Sigmoid colon (tissue), 7 donors: ENCODE measurements around the gene ZNF101. TPM values are rescaled to one million over a fixed set of nuclear protein-coding genes. Genes with fewer than 3 reads are reported as not detected.

Experiments
- DNase-seq: peaks from one replicate; pipeline ENCODE4 v3.0.0-alpha.2; 2019
- H3K27ac ChIP-seq, 4 donors: fragments of 200-600 bp; sonication (generic); one replicate each; pipeline ENCODE4 v1.5.1; 2016 to 2019; ENCODE audit warnings: mild to moderate bottlenecking in 1 of 4
- H3K27me3 ChIP-seq, 3 donors: fragments of 200-600 bp; sonication (generic); one replicate each; pipeline ENCODE4 v1.5.1; 2019; ENCODE audit warnings: mild to moderate bottlenecking in 1 of 3
- H3K36me3 ChIP-seq, 4 donors: fragments of 200-600 bp; sonication (generic); one replicate each; pipeline ENCODE4 v1.5.1; 2016 to 2019
- H3K4me1 ChIP-seq, 4 donors: fragments of 200-600 bp; sonication (generic); one replicate each; pipeline ENCODE4 v1.5.1; 2017 to 2019
- H3K4me3 ChIP-seq, 4 donors: fragments of 200-600 bp; sonication (generic); one replicate each; pipeline ENCODE4 v1.5.1; 2017 to 2019; ENCODE audit warnings: mild to moderate bottlenecking in 2 of 4, moderate library complexity in 1 of 4
- H3K9me3 ChIP-seq, 4 donors: fragments of 200-600 bp in 3 of 4; sonication (generic) in 3 of 4; one replicate each; pipeline versions ENCODE4 v1.5.1 to v1.6.1; 2013 to 2019
- CTCF ChIP-seq, 4 experiments: fragments of 450-650 bp in 3 of 4; fragments of 200-600 bp in 1 of 4; IDR thresholded peaks; one replicate each; pipeline ENCODE4 v1.5.1; 2016 to 2019; ENCODE audit warnings: antibody characterized with exemption in 4 of 4, mild to moderate bottlenecking in 3 of 4, moderate library complexity in 2 of 4
- EP300 ChIP-seq, 4 donors: sonication (generic); formaldehyde crosslinking; IDR thresholded peaks; one replicate each; pipeline ENCODE4 v1.6.1; 2017; ENCODE audit warnings: antibody characterized with exemption in 4 of 4
- POLR2A ChIP-seq, 2 donors: fragments of 450-650 bp; IDR thresholded peaks; one replicate each; pipeline ENCODE4 v1.6.1; 2016; ENCODE audit warnings: antibody characterized with exemption in 2 of 2, mild to moderate bottlenecking in 2 of 2, moderate library complexity in 2 of 2
- POLR2AphosphoS5 ChIP-seq, 4 donors: sonication (generic); formaldehyde crosslinking; IDR thresholded peaks; one replicate each; pipeline ENCODE4 v1.6.1; 2017; ENCODE audit warnings: antibody characterized with exemption in 4 of 4
- WGBS, 2 donors: extraction: QIAGEN DNeasy Blood & Tissue Kit; methylation state at CpG; one replicate each; pipeline ENCODE4 v1.1.7; 2013; 5-methylcytosine and 5-hydroxymethylcytosine counted together
- intact Hi-C: fragments of 100-400 bp; cut with DNase I; formaldehyde crosslinking; loops from one replicate; pipeline ENCODE4 v1.15.1; 2023
- polyA plus RNA-seq, 3 donors: library from polyadenylated mRNA; stranded (reverse); fragments of 200-250 nt; gene quantifications; one replicate each; pipeline ENCODE4 v1.2.3, GENCODE V29; 2013
- total RNA-seq, 4 donors: library from RNA; depleted of rRNA; stranded (reverse); fragments of >200 nt; gene quantifications; one replicate each; pipeline ENCODE4 v1.1.0, GENCODE V29; 2016
- donor health status: healthy with polysubstance abuse.
- donor health status: Bipolar disorder and iron deficiency.
- donor health status: healthy.

Gene ZNF101
- total and polyA plus RNA-seq, 7 donors: 4.7 to 24.2 (median 6.4) TPM

DNA sequence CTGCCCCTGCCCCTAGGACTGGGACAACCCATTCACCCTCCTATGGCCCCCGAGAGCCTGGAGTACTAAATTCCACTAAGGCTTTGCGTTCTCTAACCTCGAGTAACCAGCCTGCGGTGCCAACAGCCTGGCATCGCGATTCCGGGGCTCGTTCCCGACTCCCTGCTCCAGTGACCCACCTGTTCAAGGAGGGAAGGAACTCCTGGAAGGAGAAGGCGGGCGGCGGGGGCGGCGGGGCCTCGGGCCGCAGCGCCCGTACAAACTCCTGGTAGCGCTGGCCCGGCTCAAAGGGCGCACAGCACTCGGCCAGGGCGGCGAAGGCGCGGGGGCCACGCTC, 31.5 kb upstream of the ZNF101 start:
- Histone ChIP-seq H3K9me3 (no peaks in the 10 kb centered on the region), H3K4me3 (no peak overlapping the region), H3K36me3 (peaks cover 0 to 24% (median 4%) of the 10 kb centered on the region in 4 donors), H3K27ac (no peak overlapping the region), H3K4me1 (no peaks in the 10 kb centered on the region), H3K27me3 (no peaks in the 10 kb centered on the region)
- TF ChIP-seq EP300 (IDR thresholded peaks at IDR 0.05): no peak
- no peak for TF ChIP-seq POLR2A (IDR thresholded peaks at IDR 0.05)
- TF ChIP-seq POLR2AphosphoS5 (IDR thresholded peaks at IDR 0.05): no peak
- no peak for TF ChIP-seq CTCF (IDR thresholded peaks at IDR 0.05)
- WGBS, 2 donors: 85 to 96% methylated on average over 27 of the region's 27 CpGs
- no peak for DNase-seq
- intact Hi-C loops: no loop called here

GRCh38 chr19:19637523-19638251, 31.0 kb upstream of the ZNF101 start:
- Histone ChIP-seq H3K4me3 (no peak overlapping the region), H3K27ac (no peak overlapping the region), H3K36me3 (peaks cover 0 to 24% (median 4%) of the 10 kb centered on the region in 4 donors), H3K27me3 (no peaks in the 10 kb centered on the region), H3K9me3 (no peaks in the 10 kb centered on the region), H3K4me1 (peaks cover 0 to 4% (median 1%) of the 10 kb centered on the region in 4 donors)
- no peak for DNase-seq
- no peak for TF ChIP-seq CTCF (IDR thresholded peaks at IDR 0.05)
- no peak for TF ChIP-seq POLR2A (IDR thresholded peaks at IDR 0.05)
- TF ChIP-seq POLR2AphosphoS5 (IDR thresholded peaks at IDR 0.05): no peak
- TF ChIP-seq EP300 (IDR thresholded peaks at IDR 0.05): no peak
- 86 to 94% methylated on average over 53 of the region's 53 CpGs for WGBS, 2 donors
- intact Hi-C loops: no loop called here

DNA sequence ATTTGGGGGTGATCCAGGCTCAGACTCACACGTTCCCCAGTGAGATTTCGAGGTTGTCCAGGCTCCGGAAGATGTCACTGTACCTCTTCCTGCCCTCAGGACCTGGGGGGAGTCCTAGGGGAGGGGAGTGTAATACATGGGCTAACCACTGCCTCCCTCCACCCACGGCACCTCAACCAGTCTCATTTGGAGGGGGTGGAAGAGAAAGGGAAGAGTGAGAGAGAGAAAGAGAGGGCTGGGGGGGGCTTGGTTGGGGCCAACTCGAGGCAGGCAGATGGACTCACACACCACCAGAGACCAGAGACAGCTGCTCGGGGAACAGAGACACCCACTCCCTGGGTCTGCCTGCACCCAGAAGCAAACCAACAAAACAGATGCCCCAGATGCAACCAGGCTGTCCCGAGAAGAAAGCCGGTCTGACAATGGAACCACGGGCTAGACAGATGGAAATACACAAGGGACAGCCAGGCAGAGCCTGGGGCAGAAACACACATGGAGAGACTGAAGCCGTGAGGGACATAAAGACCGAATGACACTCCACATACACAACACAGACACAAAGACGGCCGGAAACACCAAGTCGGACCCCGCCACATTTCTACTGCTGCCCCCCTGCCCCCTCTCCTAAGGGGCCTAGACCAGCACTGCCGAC, 26.0 kb upstream of the ZNF101 start:
- peaks cover 18 to 31% (median 20%) of the 10 kb centered on the region in 4 donors for H3K36me3 ChIP-seq
- WGBS, 2 donors: 15 to 17% methylated on average over 16 of the region's 16 CpGs
- peak overlapping the region in 3 of 4 donors; percentile 19 to 73 (median 61) for H3K27ac ChIP-seq
- peak overlapping the region; percentile 49 to 82 (median 71) for H3K4me3 ChIP-seq
- intact Hi-C loops: loop anchor here (1.0 to 5.0 kb wide), 2 partner anchors 110 to 595 kb away; no protein-coding TSS in a partner anchor
- no peaks in the 10 kb centered on the region for H3K9me3 ChIP-seq
- H3K27me3 ChIP-seq: no peaks in the 10 kb centered on the region
- no peak for TF ChIP-seq EP300 (IDR thresholded peaks at IDR 0.05)
- no peak for TF ChIP-seq POLR2AphosphoS5 (IDR thresholded peaks at IDR 0.05)
- H3K4me1 ChIP-seq: peaks cover 0 to 18% (median 10%) of the 10 kb centered on the region in 4 donors
- no peak for DNase-seq

DNA sequence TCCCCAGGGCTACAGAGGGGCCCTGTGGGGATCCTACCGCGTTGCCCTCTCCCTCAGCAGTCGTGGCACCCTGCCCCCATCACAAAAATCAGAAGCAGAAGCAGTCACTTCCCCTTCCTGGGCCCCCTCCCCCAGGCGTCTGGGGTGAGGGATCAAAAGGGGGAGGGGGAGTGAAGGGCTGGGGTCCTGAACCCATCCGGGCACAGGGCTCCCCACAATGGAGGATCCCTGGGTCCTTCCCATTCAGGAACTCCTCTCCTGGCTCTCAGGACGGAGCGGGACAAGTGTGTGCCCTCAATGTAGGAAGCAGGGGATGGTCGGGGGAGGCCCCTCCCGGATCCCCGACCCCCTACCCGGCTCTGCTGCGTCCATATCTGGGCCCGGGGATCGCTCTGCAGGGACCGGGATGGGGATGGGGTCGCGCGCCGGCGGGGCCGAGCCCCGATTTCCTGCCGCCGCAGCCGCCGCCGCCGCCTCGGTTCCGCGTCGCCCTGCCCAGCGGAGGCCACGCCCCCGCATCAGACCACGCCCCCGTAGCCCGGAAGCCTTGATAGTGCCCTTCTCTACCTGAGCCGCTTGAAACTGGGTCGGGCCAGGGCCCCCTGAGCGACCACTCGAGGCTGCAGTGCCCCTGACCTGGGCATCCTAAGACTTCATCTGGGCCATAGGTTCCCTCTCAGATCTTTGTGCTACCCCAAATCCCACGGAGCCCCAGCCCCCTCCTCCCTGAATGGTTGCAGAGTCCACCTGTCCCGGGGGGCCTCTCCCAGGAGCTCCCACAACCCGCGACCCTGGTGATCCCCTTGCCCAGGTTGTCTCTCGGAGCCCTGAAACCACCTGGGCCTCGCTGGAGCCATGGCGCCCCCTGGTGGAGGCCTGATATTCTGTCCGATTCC, 25.2 kb upstream of the ZNF101 start, which contains the start of gene GMIP:
TSS of gene GMIP (minus strand) at position 500 of the 896 bp plus-strand sequence. CDS start at position 372, 128 bp downstream.
- WGBS, 2 donors: 1% methylated on average over 50 of the region's 50 CpGs
- TF ChIP-seq CTCF (IDR thresholded peaks at IDR 0.05) (peak; percentile 65 to 91 (median 86)), POLR2A (IDR thresholded peaks at IDR 0.05) (no peak), POLR2AphosphoS5 (IDR thresholded peaks at IDR 0.05) (no peak), EP300 (IDR thresholded peaks at IDR 0.05) (no peak)
- peak; percentile 84 for DNase-seq
- Histone ChIP-seq H3K36me3 (peaks cover 18 to 39% (median 25%) of the 10 kb centered on the region in 4 donors), H3K27me3 (no peaks in the 10 kb centered on the region), H3K4me3 (peak within 1 kb of the TSS; percentile 49 to 82 (median 71)), H3K9me3 (no peaks in the 10 kb centered on the region), H3K4me1 (peaks cover 0 to 18% (median 10%) of the 10 kb centered on the region in 4 donors), H3K27ac (peak within 1 kb of the TSS; percentile 19 to 73 (median 54))
- intact Hi-C loops: loop anchor here (1.0 to 5.0 kb wide), 2 partner anchors 111 to 594 kb away; no protein-coding TSS in a partner anchor
